Measurements from ENCODE around the gene MSX1. TPM values are rescaled to one million over a fixed set of nuclear protein-coding genes. Genes with fewer than 3 reads are reported as not detected.
A peak's percentile ranks its signal among the peaks of the same experiment; 100 is the strongest.

Gene MSX1
- total RNA-seq, 6 donors from 2014 or later, result 1.1 to 16.8 (median 1.8) TPM; not detected in 1

DNA sequence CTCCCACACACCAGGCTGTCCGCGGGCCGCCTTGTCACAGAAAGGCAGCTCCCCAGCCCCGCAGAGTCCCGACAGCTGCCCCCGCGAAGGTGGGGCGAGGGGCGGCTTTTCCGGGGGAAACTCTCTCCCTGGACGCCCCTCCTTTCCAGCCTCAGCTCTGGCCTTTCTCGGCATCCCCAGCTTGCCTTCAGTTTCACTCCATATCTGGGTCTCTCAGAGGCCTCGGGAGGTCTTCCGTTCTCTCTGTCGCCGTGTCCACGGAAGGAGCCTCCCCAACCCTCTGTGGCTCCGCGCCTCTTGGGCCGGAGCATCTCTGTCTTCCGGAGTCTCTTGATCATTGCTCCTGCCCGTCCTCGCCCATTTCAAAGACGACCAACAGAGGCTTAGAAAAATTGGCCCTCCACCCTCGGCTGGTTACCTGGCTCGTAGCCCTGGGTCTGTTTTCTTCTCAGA lies 6.1 kb upstream of the MSX1 start:
- 4 to 9% methylated on average over 15 to 26 of the region's 26 CpGs for WGBS, 2 donors
- Histone ChIP-seq H3K27me3 (peaks cover 9 to 65% (median 43%) of the 10 kb centered on the region in 4 donors), H3K4me1 (peaks cover 25 to 45% (median 29%) of the 10 kb centered on the region in 4 donors), H3K27ac (no peak overlapping the region), H3K36me3 (no peaks in the 10 kb centered on the region), H3K9me3 (no peaks in the 10 kb centered on the region), H3K4me3 (peak overlapping the region in 3 of 4 donors; percentile 13 to 42 (median 34))
- DNase-seq (peak in 1 of 2 donors; percentile 64), ATAC-seq (ENCODE audit: low FRiP score in 2 of 2) (peak in 1 of 2 donors; percentile 40)
- TF ChIP-seq POLR2AphosphoS5 (IDR thresholded peaks at IDR 0.05), result no peak

GRCh38 chr4:4853921-4854648 lies 5.4 kb upstream of the MSX1 start:
- WGBS, 2 donors, result 29 to 31% methylated on average over 24 of the region's 24 CpGs
- no peak for ATAC-seq (ENCODE audit: low FRiP score in 2 of 2)
- Histone ChIP-seq H3K4me1 (peaks cover 30 to 51% (median 31%) of the 10 kb centered on the region in 4 donors), H3K27me3 (peaks cover 9 to 72% (median 44%) of the 10 kb centered on the region in 4 donors), H3K36me3 (no peaks in the 10 kb centered on the region), H3K4me3 (no peak overlapping the region), H3K27ac (no peak overlapping the region), H3K9me3 (no peaks in the 10 kb centered on the region)
- DNase-seq, result no peak
- no peak for TF ChIP-seq CTCF (IDR thresholded peaks at IDR 0.05)
- no peak for TF ChIP-seq EP300 (IDR thresholded peaks at IDR 0.05)
- TF ChIP-seq POLR2A (IDR thresholded peaks at IDR 0.05), result no peak
- TF ChIP-seq POLR2AphosphoS5 (IDR thresholded peaks at IDR 0.05), result no peak

DNA sequence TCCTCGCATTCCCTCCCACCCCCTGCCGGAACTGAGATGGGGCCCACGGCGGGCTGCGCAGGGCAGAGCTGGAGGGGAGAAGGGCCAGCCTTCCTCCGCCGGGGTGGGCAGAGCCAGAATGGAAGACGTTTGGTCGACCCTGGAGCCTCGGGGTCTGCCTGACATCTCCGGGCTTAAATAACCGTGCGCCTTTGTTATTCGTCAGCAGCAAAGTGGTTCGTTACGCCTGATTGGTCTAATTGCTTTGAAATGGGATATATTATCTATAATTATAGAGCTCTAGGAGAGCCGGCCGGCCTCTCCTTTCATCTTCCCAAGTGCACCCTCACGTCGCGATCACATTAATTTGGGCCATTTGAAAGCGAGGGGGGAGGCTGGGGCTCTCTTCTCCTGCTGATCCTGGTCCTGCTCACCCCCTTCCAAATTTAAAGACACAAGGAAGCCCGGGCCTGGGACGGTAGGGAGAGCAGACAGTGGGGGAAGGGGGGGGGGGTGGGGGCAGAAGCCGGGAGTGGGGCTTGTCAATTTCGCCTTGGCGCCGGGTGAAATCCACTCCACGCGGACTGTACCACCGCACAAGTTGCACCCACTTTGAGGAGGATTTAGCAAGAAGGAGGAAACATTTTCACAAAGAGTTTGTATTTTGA lies 4.7 kb upstream of the MSX1 start:
- ATAC-seq (ENCODE audit: low FRiP score in 2 of 2) (no peak), DNase-seq (no peak)
- Histone ChIP-seq H3K36me3 (no peaks in the 10 kb centered on the region), H3K4me1 (peaks cover 33 to 58% (median 34%) of the 10 kb centered on the region in 4 donors), H3K27ac (no peak overlapping the region), H3K27me3 (peaks cover 9 to 77% (median 47%) of the 10 kb centered on the region in 4 donors), H3K4me3 (no peak overlapping the region), H3K9me3 (no peaks in the 10 kb centered on the region)
- 6 to 10% methylated on average over 28 to 31 of the region's 31 CpGs for WGBS, 2 donors
- TF ChIP-seq POLR2A (IDR thresholded peaks at IDR 0.05) (no peak), CTCF (IDR thresholded peaks at IDR 0.05) (no peak), POLR2AphosphoS5 (IDR thresholded peaks at IDR 0.05) (no peak), EP300 (IDR thresholded peaks at IDR 0.05) (no peak)

DNA sequence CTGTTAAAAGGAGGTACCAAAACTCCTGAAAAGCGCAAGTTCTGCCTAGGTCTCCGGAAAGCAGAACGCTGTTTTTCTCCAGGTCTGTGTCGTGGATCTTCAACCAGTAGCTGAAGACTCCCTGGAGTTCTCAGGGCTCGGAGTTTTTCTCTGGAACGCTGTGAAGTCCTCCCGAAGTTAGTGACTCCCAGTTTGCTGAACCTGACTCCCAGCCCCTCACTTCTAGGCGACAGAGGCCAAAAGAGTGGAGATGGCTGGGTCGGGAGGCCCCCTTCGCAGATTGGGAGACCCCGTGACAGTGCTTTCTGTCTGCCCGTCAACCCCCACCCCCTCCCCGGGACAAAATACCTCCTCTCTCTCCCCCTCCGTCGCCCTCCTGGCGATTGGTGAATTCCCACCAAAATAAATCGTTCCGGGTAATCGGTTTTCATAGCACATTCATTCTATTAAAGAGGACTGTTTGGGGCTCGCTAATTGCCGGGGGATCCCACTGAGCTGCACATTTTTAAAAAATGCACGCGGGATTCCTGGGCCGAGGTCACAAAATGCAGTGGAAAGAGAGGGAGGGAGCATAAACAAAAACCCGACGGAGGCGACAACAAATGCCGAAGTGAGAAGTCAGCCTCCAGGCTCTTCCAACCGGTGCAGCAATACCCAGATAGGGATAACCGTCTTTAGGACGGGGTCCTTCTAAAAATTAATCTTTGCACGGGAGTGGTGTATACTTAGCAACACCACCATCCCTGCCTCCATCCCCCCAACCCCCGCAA lies 4.0 kb upstream of the MSX1 start:
- Histone ChIP-seq H3K36me3 (no peaks in the 10 kb centered on the region), H3K9me3 (no peaks in the 10 kb centered on the region), H3K4me3 (no peak overlapping the region), H3K27ac (no peak overlapping the region), H3K4me1 (peaks cover 35 to 64% (median 40%) of the 10 kb centered on the region in 4 donors), H3K27me3 (peaks cover 9 to 84% (median 53%) of the 10 kb centered on the region in 4 donors)
- TF ChIP-seq POLR2AphosphoS5 (IDR thresholded peaks at IDR 0.05), result no peak
- TF ChIP-seq EP300 (IDR thresholded peaks at IDR 0.05), result no peak
- no peak for TF ChIP-seq POLR2A (IDR thresholded peaks at IDR 0.05)
- TF ChIP-seq CTCF (IDR thresholded peaks at IDR 0.05), result no peak
- ATAC-seq (ENCODE audit: low FRiP score in 2 of 2) (no peak), DNase-seq (no peak)
- 5 to 10% methylated on average over 25 to 33 of the region's 33 CpGs for WGBS, 2 donors

All from upper lobe of left lung (tissue), 6 donors.